Measurements from ENCODE around the gene RIMBP2. TPM values are rescaled to one million over a fixed set of nuclear protein-coding genes. Genes with fewer than 3 reads are reported as not detected.
"Not testable (repeated sequence)": the region's sequence is repeated elsewhere in the genome, so short reads cannot be mapped to it uniquely, and the experiment has no call there.

The RIMBP2 gene
- total and polyA plus RNA-seq, 3 experiments from 2014 or later: not detected

GRCh38 chr12:130701402-130701744 lies 14.7 kb downstream of the RIMBP2 start:
- no peaks in the 10 kb centered on the region for H3K4me1 Mint-ChIP-seq
- Histone ChIP-seq H3K4me1 (ENCODE audit: insufficient read depth, low read length) (no peaks in the 10 kb centered on the region), H3K9me3 (ENCODE audit: low read length) (no peaks in the 10 kb centered on the region), H3K36me3 (ENCODE audit: insufficient read depth, low read length) (no peaks in the 10 kb centered on the region), H3K27me3 (ENCODE audit: insufficient read depth, low read length, poor library complexity, severe bottlenecking) (no peaks in the 10 kb centered on the region), H3K27ac (ENCODE audit: low read depth, low read length) (no peak overlapping the region), H3K4me3 (ENCODE audit: low read length) (no peak overlapping the region)
- H3K36me3 Mint-ChIP-seq: no peaks in the 10 kb centered on the region
- ChIA-PET CTCF (no interaction called here), POLR2A (no interaction called here)
- peaks cover 0 to 2% (median 0%) of the 10 kb centered on the region in 5 donors for H3K9me3 Mint-ChIP-seq
- no peak overlapping the region for H3K27ac Mint-ChIP-seq
- no peak for DNase-seq
- peaks cover 0 to 17% of the 10 kb centered on the region in 2 donors for H3K27me3 Mint-ChIP-seq
- no peak overlapping the region for H3K4me3 Mint-ChIP-seq

- Histone ChIP-seq H3K36me3 (ENCODE audit: insufficient read depth, low read length) (no peaks in the 10 kb centered on the region), H3K4me1 (ENCODE audit: insufficient read depth, low read length) (no peaks in the 10 kb centered on the region), H3K27ac (ENCODE audit: low read depth, low read length) (no peak overlapping the region), H3K9me3 (ENCODE audit: low read length) (no peaks in the 10 kb centered on the region), H3K27me3 (ENCODE audit: insufficient read depth, low read length, poor library complexity, severe bottlenecking) (no peaks in the 10 kb centered on the region), H3K4me3 (ENCODE audit: low read length) (no peak overlapping the region)
- H3K27me3 Mint-ChIP-seq: peaks cover 4 to 15% of the 10 kb centered on the region in 2 donors
- no peaks in the 10 kb centered on the region for H3K4me1 Mint-ChIP-seq
- no peak overlapping the region for H3K4me3 Mint-ChIP-seq
- peaks cover 0 to 2% (median 0%) of the 10 kb centered on the region in 5 donors for H3K9me3 Mint-ChIP-seq
- no peak for DNase-seq
- POLR2A ChIA-PET: no interaction called here
- no peak overlapping the region for H3K27ac Mint-ChIP-seq
- CTCF ChIA-PET: no interaction called here
- H3K36me3 Mint-ChIP-seq: no peaks in the 10 kb centered on the region
Measured at GRCh38 chr12:130700492-130701401, 15.4 kb downstream of the RIMBP2 start.

GRCh38 chr12:130698106-130698505 lies 18.0 kb downstream of the RIMBP2 start:
- Histone ChIP-seq H3K4me1 (ENCODE audit: insufficient read depth, low read length) (no peaks in the 10 kb centered on the region), H3K9me3 (ENCODE audit: low read length) (no peaks in the 10 kb centered on the region), H3K36me3 (ENCODE audit: insufficient read depth, low read length) (no peaks in the 10 kb centered on the region), H3K27me3 (ENCODE audit: insufficient read depth, low read length, poor library complexity, severe bottlenecking) (peaks cover 3% of the 10 kb centered on the region), H3K27ac (ENCODE audit: low read depth, low read length) (no peak overlapping the region), H3K4me3 (ENCODE audit: low read length) (no peak overlapping the region)
- ChIA-PET POLR2A (no interaction called here), CTCF (no interaction called here)
- no peaks in the 10 kb centered on the region for H3K4me1 Mint-ChIP-seq
- H3K27ac Mint-ChIP-seq: no peak overlapping the region
- peaks cover 6 to 29% of the 10 kb centered on the region in 2 donors for H3K27me3 Mint-ChIP-seq
- no peak overlapping the region for H3K4me3 Mint-ChIP-seq
- no peak for DNase-seq
- H3K9me3 Mint-ChIP-seq: peaks cover 0 to 2% (median 0%) of the 10 kb centered on the region in 5 donors
- no peaks in the 10 kb centered on the region for H3K36me3 Mint-ChIP-seq

GRCh38 chr12:130696379-130697100 lies 19.6 kb downstream of the RIMBP2 start:
- no peak overlapping the region for H3K27ac ChIP-seq (ENCODE audit: low read depth, low read length)
- peaks cover 0 to 2% (median 0%) of the 10 kb centered on the region in 5 donors for H3K9me3 Mint-ChIP-seq

GRCh38 chr12:130695061-130695460 lies 21.0 kb downstream of the RIMBP2 start:
- Histone ChIP-seq H3K9me3 (ENCODE audit: low read length) (no peaks in the 10 kb centered on the region), H3K27ac (ENCODE audit: low read depth, low read length) (no peak overlapping the region), H3K36me3 (ENCODE audit: insufficient read depth, low read length) (no peaks in the 10 kb centered on the region), H3K4me1 (ENCODE audit: insufficient read depth, low read length) (no peaks in the 10 kb centered on the region), H3K27me3 (ENCODE audit: insufficient read depth, low read length, poor library complexity, severe bottlenecking) (peaks cover 3% of the 10 kb centered on the region), H3K4me3 (ENCODE audit: low read length) (no peak overlapping the region)
- Mint-ChIP-seq H3K36me3 (no peaks in the 10 kb centered on the region), H3K27ac (no peak overlapping the region), H3K4me3 (no peak overlapping the region), H3K27me3 (peaks cover 6 to 39% of the 10 kb centered on the region in 2 donors), H3K9me3 (peaks cover 0 to 2% (median 0%) of the 10 kb centered on the region in 5 donors), H3K4me1 (no peaks in the 10 kb centered on the region)
- ChIA-PET CTCF (no interaction called here), POLR2A (no interaction called here)
- DNase-seq: no peak

More at GRCh38 chr12:130696379-130697100, 19.6 kb downstream of the RIMBP2 start:
- peaks cover 3% of the 10 kb centered on the region for H3K27me3 ChIP-seq (ENCODE audit: insufficient read depth, low read length, poor library complexity, severe bottlenecking)
- no peak overlapping the region for H3K4me3 ChIP-seq (ENCODE audit: low read length)
- no peaks in the 10 kb centered on the region for H3K4me1 ChIP-seq (ENCODE audit: insufficient read depth, low read length)
- Mint-ChIP-seq H3K4me1 (no peaks in the 10 kb centered on the region), H3K27me3 (peaks cover 6 to 39% of the 10 kb centered on the region in 2 donors), H3K27ac (peak overlapping the region in 1 of 8 donors; percentile 38), H3K4me3 (no peak overlapping the region), H3K36me3 (no peaks in the 10 kb centered on the region)
- DNase-seq: no peak
- POLR2A ChIA-PET: no interaction called here
- H3K36me3 ChIP-seq (ENCODE audit: insufficient read depth, low read length): no peaks in the 10 kb centered on the region
- H3K9me3 ChIP-seq (ENCODE audit: low read length): no peaks in the 10 kb centered on the region
- CTCF ChIA-PET: no interaction called here

GRCh38 chr12:130689408-130690405 lies 26.4 kb downstream of the RIMBP2 start:
- ChIA-PET POLR2A (no interaction called here), CTCF (no interaction called here)
- no peaks in the 10 kb centered on the region for H3K9me3 ChIP-seq (ENCODE audit: low read length)
- no peak for DNase-seq
- Mint-ChIP-seq H3K4me1 (no peaks in the 10 kb centered on the region), H3K36me3 (no peaks in the 10 kb centered on the region), H3K27ac (no peak overlapping the region), H3K9me3 (peaks cover 0 to 2% (median 0%) of the 10 kb centered on the region in 5 donors), H3K27me3 (peaks cover 12 to 36% of the 10 kb centered on the region in 2 donors), H3K4me3 (no peak overlapping the region)
- no peaks in the 10 kb centered on the region for H3K36me3 ChIP-seq (ENCODE audit: insufficient read depth, low read length)
- no peak overlapping the region for H3K4me3 ChIP-seq (ENCODE audit: low read length)
- H3K4me1 ChIP-seq (ENCODE audit: insufficient read depth, low read length): no peaks in the 10 kb centered on the region
- H3K27ac ChIP-seq (ENCODE audit: low read depth, low read length): no peak overlapping the region
- peaks cover 3% of the 10 kb centered on the region for H3K27me3 ChIP-seq (ENCODE audit: insufficient read depth, low read length, poor library complexity, severe bottlenecking)

- H3K4me3 ChIP-seq (ENCODE audit: low read length); H3K27me3 ChIP-seq (ENCODE audit: insufficient read depth, low read length, poor library complexity, severe bottlenecking); CTCF ChIA-PET; H3K27ac ChIP-seq (ENCODE audit: low read depth, low read length); H3K4me1 ChIP-seq (ENCODE audit: insufficient read depth, low read length); POLR2A ChIA-PET; H3K4me3 Mint-ChIP-seq; H3K4me1 Mint-ChIP-seq; H3K36me3 ChIP-seq (ENCODE audit: insufficient read depth, low read length); H3K36me3 Mint-ChIP-seq; H3K9me3 Mint-ChIP-seq; DNase-seq; H3K9me3 ChIP-seq (ENCODE audit: low read length): not testable (repeated sequence)
- H3K27ac Mint-ChIP-seq: peak overlapping the region in 1 of 8 donors; percentile 71
- H3K27me3 Mint-ChIP-seq: peaks cover 10 to 29% of the 10 kb centered on the region in 2 donors
Measured at GRCh38 chr12:130688999-130689398, 27.1 kb downstream of the RIMBP2 start.

Measured in CD8-positive, alpha-beta memory T cell (primary cell).